Astrocyte (in vitro differentiated cells and primary cell): Measurements from ENCODE around the gene GSX2.

Experiments used
- EZH2 ChIP-seq: IDR thresholded peaks from 2 replicates; pipeline ENCODE4 v1.6.1; 2012; ENCODE audit warnings: mild to moderate bottlenecking, low read length, inconsistent platforms; ENCODE audit not compliant: insufficient read depth
- TF ChIP-seq, protein P1 (sequence below): IDR thresholded peaks from 2 replicates; pipeline ENCODE4 v1.5.1; 2011; ENCODE audit warnings: low read depth, mild to moderate bottlenecking, inconsistent platforms, low read length, moderate library complexity; ENCODE audit not compliant: insufficient read depth

DNA sequence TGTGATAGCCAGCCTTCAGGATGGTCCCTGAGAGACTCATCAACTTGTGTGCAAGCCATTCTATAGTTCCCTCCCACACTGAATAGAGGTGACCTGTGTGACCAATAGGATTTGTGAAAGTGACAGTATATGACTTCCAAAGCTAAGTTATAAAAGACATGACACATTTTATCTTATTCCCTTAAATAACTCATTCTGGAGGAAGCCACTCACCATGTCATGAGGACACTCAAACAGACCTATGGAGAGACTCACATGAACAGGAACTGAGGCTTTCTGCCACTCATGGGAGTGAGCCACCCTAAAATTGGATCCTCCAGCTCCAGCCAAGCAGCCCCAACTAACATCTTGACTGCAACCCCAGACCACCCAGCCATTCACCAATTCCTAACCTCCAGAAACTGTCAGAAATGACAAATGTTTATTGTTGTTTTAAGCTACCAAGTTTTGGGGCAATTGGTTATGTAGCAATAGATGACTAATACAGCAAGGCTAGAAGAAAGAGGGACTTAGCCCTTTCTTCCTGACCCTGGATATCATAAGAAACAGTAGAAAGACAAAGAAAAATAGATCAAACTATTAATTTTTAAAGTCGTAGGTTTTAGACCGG lies 26.6 kb upstream of the GSX2 start:
- TF ChIP-seq, protein P1, sequence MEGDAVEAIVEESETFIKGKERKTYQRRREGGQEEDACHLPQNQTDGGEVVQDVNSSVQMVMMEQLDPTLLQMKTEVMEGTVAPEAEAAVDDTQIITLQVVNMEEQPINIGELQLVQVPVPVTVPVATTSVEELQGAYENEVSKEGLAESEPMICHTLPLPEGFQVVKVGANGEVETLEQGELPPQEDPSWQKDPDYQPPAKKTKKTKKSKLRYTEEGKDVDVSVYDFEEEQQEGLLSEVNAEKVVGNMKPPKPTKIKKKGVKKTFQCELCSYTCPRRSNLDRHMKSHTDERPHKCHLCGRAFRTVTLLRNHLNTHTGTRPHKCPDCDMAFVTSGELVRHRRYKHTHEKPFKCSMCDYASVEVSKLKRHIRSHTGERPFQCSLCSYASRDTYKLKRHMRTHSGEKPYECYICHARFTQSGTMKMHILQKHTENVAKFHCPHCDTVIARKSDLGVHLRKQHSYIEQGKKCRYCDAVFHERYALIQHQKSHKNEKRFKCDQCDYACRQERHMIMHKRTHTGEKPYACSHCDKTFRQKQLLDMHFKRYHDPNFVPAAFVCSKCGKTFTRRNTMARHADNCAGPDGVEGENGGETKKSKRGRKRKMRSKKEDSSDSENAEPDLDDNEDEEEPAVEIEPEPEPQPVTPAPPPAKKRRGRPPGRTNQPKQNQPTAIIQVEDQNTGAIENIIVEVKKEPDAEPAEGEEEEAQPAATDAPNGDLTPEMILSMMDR: no peak
- no peak for TF ChIP-seq EZH2
